Measurements from ENCODE around the gene ACOT11. TPM values are rescaled to one million over a fixed set of nuclear protein-coding genes. Genes with fewer than 3 reads are reported as not detected.

ACOT11 gene
- total and polyA plus RNA-seq, 10 of the 15 experiments (the other 5 are each of a cell fraction or from before 2014, with no cell fraction given): 0.04 to 0.85 (median 0.39) TPM; not detected in 1

DNA sequence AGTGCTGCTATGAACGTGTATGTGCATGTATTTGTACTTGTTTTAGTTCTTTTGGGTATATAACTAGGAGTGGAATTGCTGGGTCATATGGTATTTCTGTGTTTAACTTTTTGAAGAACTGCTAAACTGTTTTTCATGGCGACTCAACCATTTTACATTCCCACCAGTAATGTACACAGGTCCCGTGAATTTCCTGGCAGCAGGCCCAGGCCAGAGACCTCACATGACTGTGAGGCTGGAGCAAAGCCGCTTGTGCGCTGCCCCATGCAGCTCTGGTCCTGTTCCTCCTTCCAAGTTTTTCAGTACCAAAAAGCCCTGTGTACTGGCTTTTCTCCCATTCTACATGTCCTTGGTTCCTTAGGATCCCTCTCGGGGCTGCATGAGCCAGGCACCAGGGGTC lies 29.6 kb downstream of the ACOT11 start:
- no peak overlapping the region for H3K27ac ChIP-seq (ENCODE audit: control insufficient read depth, insufficient read depth)
- ATAC-seq (no peak), DNase-seq (ENCODE audit: low read depth, low spot score) (no peak), FAIRE-seq (no peak)
- H4K20me1 ChIP-seq (ENCODE audit: control insufficient read depth, insufficient read depth): no peaks in the 10 kb centered on the region
- 53% methylated on average over 6 of the region's 6 CpGs for WGBS (ENCODE audit: insufficient coverage, insufficient replicate concordance, low lambda C conversion rate, missing lambda C conversion rate)
- intact Hi-C loops (cut with micrococcal nuclease; ENCODE audit: unreplicated experiment): no loop called here
- ChIA-PET POLR2A (no interaction called here), CTCF (no interaction called here), RAD21 (ENCODE audit: unreplicated experiment) (no interaction called here), SMC1A (ENCODE audit: uncharacterized antibody, unreplicated experiment) (no interaction called here)
- H3K9ac ChIP-seq (ENCODE audit: control insufficient read depth, insufficient read depth, low read length): no peak overlapping the region
- H3K4me1 ChIP-seq (ENCODE audit: control insufficient read depth, insufficient read depth, low read length): no peaks in the 10 kb centered on the region; the same call in 1 of the 2 replicates
- no peaks in the 10 kb centered on the region for H3K27me3 ChIP-seq (replicated peaks in 1 of 2; ENCODE audit: control insufficient read depth in 2 of 2, insufficient read depth in 2 of 2, low read length in 1 of 2)
- no TSS peak for BruUV-seq (replicated peaks)
- no peak overlapping the region for H3K4me3 ChIP-seq
- no peaks in the 10 kb centered on the region for H3K36me3 ChIP-seq (ENCODE audit: control insufficient read depth in 2 of 2, insufficient read depth in 2 of 2, low read length in 1 of 2)
- no peak for TF ChIP-seq MYB (IDR thresholded peaks at IDR 0.05; ENCODE audit: borderline replicate concordance, low read depth, low read length)
- no peak for TF ChIP-seq MTA3 (IDR thresholded peaks at IDR 0.05; ENCODE audit: borderline replicate concordance, low read length)
- no peak for TF ChIP-seq POLR2A (IDR thresholded peaks at IDR 0.05; ENCODE audit: low read depth, low read length)
- no peak for TF ChIP-seq RBBP5 (conservative IDR thresholded peaks at IDR 0.05)
- TF ChIP-seq KLF5 (IDR thresholded peaks at IDR 0.05; ENCODE audit: partially characterized antibody): no peak
- TF ChIP-seq MTA2 (IDR thresholded peaks at IDR 0.05; ENCODE audit: low read depth): no peak
- TF ChIP-seq, protein P1, sequence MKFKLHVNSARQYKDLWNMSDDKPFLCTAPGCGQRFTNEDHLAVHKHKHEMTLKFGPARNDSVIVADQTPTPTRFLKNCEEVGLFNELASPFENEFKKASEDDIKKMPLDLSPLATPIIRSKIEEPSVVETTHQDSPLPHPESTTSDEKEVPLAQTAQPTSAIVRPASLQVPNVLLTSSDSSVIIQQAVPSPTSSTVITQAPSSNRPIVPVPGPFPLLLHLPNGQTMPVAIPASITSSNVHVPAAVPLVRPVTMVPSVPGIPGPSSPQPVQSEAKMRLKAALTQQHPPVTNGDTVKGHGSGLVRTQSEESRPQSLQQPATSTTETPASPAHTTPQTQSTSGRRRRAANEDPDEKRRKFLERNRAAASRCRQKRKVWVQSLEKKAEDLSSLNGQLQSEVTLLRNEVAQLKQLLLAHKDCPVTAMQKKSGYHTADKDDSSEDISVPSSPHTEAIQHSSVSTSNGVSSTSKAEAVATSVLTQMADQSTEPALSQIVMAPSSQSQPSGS (IDR thresholded peaks at IDR 0.05; ENCODE audit: low read length): no peak
- no peak for TF ChIP-seq HCFC1 (IDR thresholded peaks at IDR 0.05; ENCODE audit: low read length)
- no peak for TF ChIP-seq TAF1 (IDR thresholded peaks at IDR 0.05; ENCODE audit: borderline replicate concordance, low read depth, low read length)
- no peak for TF ChIP-seq FOS (IDR thresholded peaks at IDR 0.05; ENCODE audit: borderline replicate concordance, extremely low read depth, insufficient read length)
- no peaks in the 10 kb centered on the region for H3K9me3 ChIP-seq (replicated peaks; ENCODE audit: control insufficient read depth, insufficient read depth, low read length)
- H3K4me2 ChIP-seq (ENCODE audit: control insufficient read depth, insufficient read depth): no peak overlapping the region
- no peak overlapping the region for H2AFZ ChIP-seq (ENCODE audit: control insufficient read depth, low read depth, low read length)
- H3K79me2 ChIP-seq (ENCODE audit: control insufficient read depth, insufficient read depth, low read length): no peaks in the 10 kb centered on the region
- in situ Hi-C loops (cut with MboI): no loop called here
